GM23338 (cell line): ENCODE data around the gene CELF4. TPM values are rescaled to one million over a fixed set of nuclear protein-coding genes. Genes with fewer than 3 reads are reported as not detected.

ENCODE experiments used
- ATAC-seq: fragments of 200-7000 bp; cut with Tn5 transposase; 3 replicates; pipeline ENCODE4 v1.9.1; 2020
- DNase-seq: peaks from one replicate; pipeline ENCODE4 v3.0.0-alpha.2; 2015; ENCODE audit warnings: low spot score
- H2AFZ ChIP-seq: fragments of 200-600 bp; sonication (generic); 2 replicates; pipeline ENCODE4 v1.8.0; 2016; ENCODE audit warnings: antibody characterized with exemption, mild to moderate bottlenecking, moderate library complexity
- H3F3A ChIP-seq: fragments of 200-600 bp; sonication (generic); replicated peaks from 2 replicates; pipeline ENCODE4 v1.8.0; 2017; ENCODE audit warnings: antibody characterized with exemption, mixed run types, low read depth
- H3K27ac ChIP-seq: fragments of 200-600 bp; sonication (generic); 2 replicates; pipeline ENCODE4 v1.6.1; 2016; ENCODE audit warnings: low read depth
- H3K27me3 ChIP-seq: fragments of 200-600 bp; sonication (generic); 2 replicates; pipeline ENCODE4 v1.8.0; 2016; ENCODE audit warnings: mild to moderate bottlenecking, mixed run types, moderate library complexity; ENCODE audit not compliant: insufficient read depth
- H3K36me3 ChIP-seq: fragments of 200-600 bp; sonication (generic); 2 replicates; pipeline ENCODE4 v1.8.0; 2016; ENCODE audit warnings: mild to moderate bottlenecking; ENCODE audit not compliant: insufficient read depth
- H3K4me1 ChIP-seq: fragments of 200-600 bp; sonication (generic); 2 replicates; pipeline ENCODE4 v1.8.0; 2016; ENCODE audit warnings: mild to moderate bottlenecking, moderate library complexity; ENCODE audit not compliant: insufficient read depth
- H3K4me2 ChIP-seq: fragments of 200-600 bp; sonication (generic); 2 replicates; pipeline ENCODE4 v1.7.1; 2017; ENCODE audit warnings: mixed run types
- H3K4me3 ChIP-seq: fragments of 200-600 bp; sonication (generic); 2 replicates; pipeline ENCODE4 v1.6.1; 2016; ENCODE audit warnings: mixed run types
- H3K79me2 ChIP-seq: fragments of 200-600 bp; sonication (generic); replicated peaks from 2 replicates; pipeline ENCODE4 v1.8.0; 2017; ENCODE audit warnings: mild to moderate bottlenecking; ENCODE audit not compliant: insufficient read depth
- H3K9me2 ChIP-seq: fragments of 200-600 bp; sonication (generic); 2 replicates; pipeline ENCODE4 v1.8.0; 2017; ENCODE audit not compliant: insufficient read depth
- H4K20me1 ChIP-seq: fragments of 200-600 bp; sonication (generic); replicated peaks from 2 replicates; pipeline ENCODE4 v1.8.0; 2017; ENCODE audit warnings: mild to moderate bottlenecking; ENCODE audit not compliant: insufficient read depth
- H3K27ac Mint-ChIP-seq: 2 replicates; pipeline ENCODE4 v1.8.0; 2020; ENCODE audit warnings: inconsistent platforms, mild to moderate bottlenecking, moderate library complexity, mixed read lengths
- H3K27me3 Mint-ChIP-seq: 3 replicates; pipeline ENCODE4 v1.8.0; 2022; ENCODE audit warnings: low read depth, mild to moderate bottlenecking, moderate library complexity, mixed read lengths, inconsistent platforms; ENCODE audit not compliant: insufficient read depth, poor library complexity
- H3K36me3 Mint-ChIP-seq: 3 replicates; pipeline ENCODE4 v1.8.0; 2021; ENCODE audit warnings: low read depth, mild to moderate bottlenecking, inconsistent platforms, moderate library complexity, mixed read lengths
- H3K4me1 Mint-ChIP-seq: 3 replicates; pipeline ENCODE4 v1.8.0; 2020; ENCODE audit warnings: mild to moderate bottlenecking, inconsistent platforms, mixed read lengths
- H3K4me3 Mint-ChIP-seq: 3 replicates; pipeline ENCODE4 v1.8.0; 2021; ENCODE audit warnings: moderate library complexity, mild to moderate bottlenecking, inconsistent platforms, mixed read lengths
- H3K9me3 Mint-ChIP-seq: 3 replicates; pipeline ENCODE4 v1.8.0; 2020; ENCODE audit warnings: moderate library complexity, mild to moderate bottlenecking, inconsistent platforms, mixed read lengths
- CREB1 ChIP-seq: fragments of 250-450 bp; sonication (Bioruptor Pico); IDR thresholded peaks from 2 replicates; pipeline ENCODE4 v1.5.0; 2020; ENCODE audit warnings: low read depth, mild to moderate bottlenecking, moderate library complexity
- EZH2 ChIP-seq: fragments of 200-600 bp; sonication (generic); IDR thresholded peaks from one replicate; pipeline ENCODE4 v1.8.0; 2017; ENCODE audit warnings: antibody characterized with exemption, mild to moderate bottlenecking, low read depth; ENCODE audit not compliant: unreplicated experiment
- EZH2phosphoT487 ChIP-seq: fragments of 200-600 bp; sonication (generic); IDR thresholded peaks from one replicate; pipeline ENCODE4 v1.8.1; 2018; ENCODE audit warnings: antibody characterized with exemption; ENCODE audit not compliant: unreplicated experiment
- NANOG ChIP-seq: IDR thresholded peaks from 2 replicates; pipeline ENCODE4 v1.6.1; 2016; ENCODE audit warnings: antibody characterized with exemption, borderline replicate concordance
- POLR2AphosphoS5 ChIP-seq: IDR thresholded peaks from 2 replicates; pipeline ENCODE4 v1.6.1; 2016; ENCODE audit warnings: antibody characterized with exemption, low read depth
- polyA plus RNA-seq: library from polyadenylated mRNA; unstranded; fragments of >200 nt; fragmentation: Nextera tagmentation; extraction: Ambion mirVana; gene quantifications from 2 replicates; pipeline ENCODE4 v1.2.1, GENCODE V29; 2016
- total RNA-seq: library from RNA; depleted of rRNA; stranded (reverse); fragments of >200 nt; shearing (Covaris generic); gene quantifications from 2 replicates; pipeline ENCODE4 v1.2.3, GENCODE V29; 2014
- TF ChIP-seq, protein P1 (sequence below): fragments of 250-450 bp; sonication (Bioruptor Pico); IDR thresholded peaks from 2 replicates; pipeline ENCODE4 v1.5.0; 2020; ENCODE audit warnings: mild to moderate bottlenecking, moderate library complexity
- TF ChIP-seq, protein P2 (sequence below), 2 experiments: fragments of 200-600 bp in 1 of 2; sonication (generic) in 1 of 2; conservative IDR thresholded peaks; 2 replicates each; pipeline versions ENCODE4 v1.5.1 to v1.6.1; 2016 to 2017; ENCODE audit warnings: antibody characterized with exemption in 2 of 2, low read depth in 2 of 2, mild to moderate bottlenecking in 2 of 2, moderate library complexity in 1 of 2
- TF ChIP-seq, protein P3 (sequence below): IDR thresholded peaks from 2 replicates; pipeline ENCODE4 v1.6.1; 2016; ENCODE audit warnings: antibody characterized with exemption

The CELF4 gene
- total and polyA plus RNA-seq, 2 experiments from 2014 or later: 2.6 to 6.7 TPM

DNA sequence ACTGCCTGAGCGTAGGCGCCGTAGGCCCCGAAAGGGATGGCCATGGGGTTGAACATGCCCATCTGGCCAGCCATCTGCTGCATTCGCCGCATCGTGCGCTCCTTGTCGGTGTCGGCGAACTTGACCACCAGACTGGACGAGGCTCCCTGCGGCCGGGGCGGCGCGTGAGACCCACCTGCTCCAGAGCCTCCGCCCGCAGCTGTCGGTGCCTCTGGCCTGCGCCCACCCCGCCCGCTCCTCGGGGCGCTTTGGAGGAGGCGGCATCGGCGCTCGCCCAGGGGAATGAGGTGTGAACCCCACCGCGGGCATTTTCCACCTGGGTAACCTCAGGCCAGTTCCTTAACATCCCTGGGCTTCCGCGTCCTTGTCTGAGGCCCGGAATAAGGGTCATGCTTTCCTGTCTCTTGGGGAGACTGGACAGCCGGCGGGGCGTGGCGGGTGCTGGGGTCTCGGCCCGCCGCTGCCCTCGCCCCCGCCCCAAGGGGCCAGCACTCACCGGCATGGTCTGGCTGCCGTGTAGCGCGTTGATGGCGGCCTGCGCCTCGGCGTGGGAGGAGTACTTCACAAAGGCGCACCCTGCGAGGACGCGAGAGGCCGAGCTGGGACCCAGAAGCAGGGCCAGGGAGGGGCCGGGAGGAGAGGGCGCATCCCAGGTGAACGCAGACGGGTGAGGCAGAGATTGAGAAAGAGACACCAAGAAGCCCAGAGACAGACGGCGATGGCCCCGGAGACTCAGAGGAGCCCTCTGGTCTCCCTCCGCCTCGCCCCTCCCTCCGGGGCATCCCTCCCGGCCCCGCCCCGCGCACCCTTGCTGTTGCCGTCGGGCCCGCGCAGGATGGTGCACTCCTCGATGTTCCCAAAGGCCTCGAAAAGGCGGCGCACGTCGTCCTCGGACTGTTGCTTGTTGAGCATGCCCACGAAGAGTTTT, 291.0 kb downstream of the CELF4 start:
- Histone ChIP-seq H2AFZ (no peak overlapping the region), H3K4me1 (no peaks in the 10 kb centered on the region), H3K4me2 (no peak overlapping the region), H3K36me3 (no peaks in the 10 kb centered on the region), H3K9me2 (no peaks in the 10 kb centered on the region), H3F3A (no peaks in the 10 kb centered on the region), H3K79me2 (no peaks in the 10 kb centered on the region), H3K27me3 (no peaks in the 10 kb centered on the region), H3K27ac (no peak overlapping the region), H4K20me1 (peaks cover 7% of the 10 kb centered on the region), H3K4me3 (0 out of 2 replicates have a peak overlapping the region, but pooled peaks have one; percentile 26)
- Mint-ChIP-seq H3K4me1 (peaks cover 15% of the 10 kb centered on the region), H3K9me3 (no peaks in the 10 kb centered on the region; the same call in 2 of the 3 replicates), H3K27me3 (peaks cover 23% of the 10 kb centered on the region), H3K36me3 (no peaks in the 10 kb centered on the region), H3K27ac (no peak overlapping the region), H3K4me3 (no peak overlapping the region)
- DNase-seq (no peak), ATAC-seq (peak; percentile 34)
- TF ChIP-seq, protein P1, sequence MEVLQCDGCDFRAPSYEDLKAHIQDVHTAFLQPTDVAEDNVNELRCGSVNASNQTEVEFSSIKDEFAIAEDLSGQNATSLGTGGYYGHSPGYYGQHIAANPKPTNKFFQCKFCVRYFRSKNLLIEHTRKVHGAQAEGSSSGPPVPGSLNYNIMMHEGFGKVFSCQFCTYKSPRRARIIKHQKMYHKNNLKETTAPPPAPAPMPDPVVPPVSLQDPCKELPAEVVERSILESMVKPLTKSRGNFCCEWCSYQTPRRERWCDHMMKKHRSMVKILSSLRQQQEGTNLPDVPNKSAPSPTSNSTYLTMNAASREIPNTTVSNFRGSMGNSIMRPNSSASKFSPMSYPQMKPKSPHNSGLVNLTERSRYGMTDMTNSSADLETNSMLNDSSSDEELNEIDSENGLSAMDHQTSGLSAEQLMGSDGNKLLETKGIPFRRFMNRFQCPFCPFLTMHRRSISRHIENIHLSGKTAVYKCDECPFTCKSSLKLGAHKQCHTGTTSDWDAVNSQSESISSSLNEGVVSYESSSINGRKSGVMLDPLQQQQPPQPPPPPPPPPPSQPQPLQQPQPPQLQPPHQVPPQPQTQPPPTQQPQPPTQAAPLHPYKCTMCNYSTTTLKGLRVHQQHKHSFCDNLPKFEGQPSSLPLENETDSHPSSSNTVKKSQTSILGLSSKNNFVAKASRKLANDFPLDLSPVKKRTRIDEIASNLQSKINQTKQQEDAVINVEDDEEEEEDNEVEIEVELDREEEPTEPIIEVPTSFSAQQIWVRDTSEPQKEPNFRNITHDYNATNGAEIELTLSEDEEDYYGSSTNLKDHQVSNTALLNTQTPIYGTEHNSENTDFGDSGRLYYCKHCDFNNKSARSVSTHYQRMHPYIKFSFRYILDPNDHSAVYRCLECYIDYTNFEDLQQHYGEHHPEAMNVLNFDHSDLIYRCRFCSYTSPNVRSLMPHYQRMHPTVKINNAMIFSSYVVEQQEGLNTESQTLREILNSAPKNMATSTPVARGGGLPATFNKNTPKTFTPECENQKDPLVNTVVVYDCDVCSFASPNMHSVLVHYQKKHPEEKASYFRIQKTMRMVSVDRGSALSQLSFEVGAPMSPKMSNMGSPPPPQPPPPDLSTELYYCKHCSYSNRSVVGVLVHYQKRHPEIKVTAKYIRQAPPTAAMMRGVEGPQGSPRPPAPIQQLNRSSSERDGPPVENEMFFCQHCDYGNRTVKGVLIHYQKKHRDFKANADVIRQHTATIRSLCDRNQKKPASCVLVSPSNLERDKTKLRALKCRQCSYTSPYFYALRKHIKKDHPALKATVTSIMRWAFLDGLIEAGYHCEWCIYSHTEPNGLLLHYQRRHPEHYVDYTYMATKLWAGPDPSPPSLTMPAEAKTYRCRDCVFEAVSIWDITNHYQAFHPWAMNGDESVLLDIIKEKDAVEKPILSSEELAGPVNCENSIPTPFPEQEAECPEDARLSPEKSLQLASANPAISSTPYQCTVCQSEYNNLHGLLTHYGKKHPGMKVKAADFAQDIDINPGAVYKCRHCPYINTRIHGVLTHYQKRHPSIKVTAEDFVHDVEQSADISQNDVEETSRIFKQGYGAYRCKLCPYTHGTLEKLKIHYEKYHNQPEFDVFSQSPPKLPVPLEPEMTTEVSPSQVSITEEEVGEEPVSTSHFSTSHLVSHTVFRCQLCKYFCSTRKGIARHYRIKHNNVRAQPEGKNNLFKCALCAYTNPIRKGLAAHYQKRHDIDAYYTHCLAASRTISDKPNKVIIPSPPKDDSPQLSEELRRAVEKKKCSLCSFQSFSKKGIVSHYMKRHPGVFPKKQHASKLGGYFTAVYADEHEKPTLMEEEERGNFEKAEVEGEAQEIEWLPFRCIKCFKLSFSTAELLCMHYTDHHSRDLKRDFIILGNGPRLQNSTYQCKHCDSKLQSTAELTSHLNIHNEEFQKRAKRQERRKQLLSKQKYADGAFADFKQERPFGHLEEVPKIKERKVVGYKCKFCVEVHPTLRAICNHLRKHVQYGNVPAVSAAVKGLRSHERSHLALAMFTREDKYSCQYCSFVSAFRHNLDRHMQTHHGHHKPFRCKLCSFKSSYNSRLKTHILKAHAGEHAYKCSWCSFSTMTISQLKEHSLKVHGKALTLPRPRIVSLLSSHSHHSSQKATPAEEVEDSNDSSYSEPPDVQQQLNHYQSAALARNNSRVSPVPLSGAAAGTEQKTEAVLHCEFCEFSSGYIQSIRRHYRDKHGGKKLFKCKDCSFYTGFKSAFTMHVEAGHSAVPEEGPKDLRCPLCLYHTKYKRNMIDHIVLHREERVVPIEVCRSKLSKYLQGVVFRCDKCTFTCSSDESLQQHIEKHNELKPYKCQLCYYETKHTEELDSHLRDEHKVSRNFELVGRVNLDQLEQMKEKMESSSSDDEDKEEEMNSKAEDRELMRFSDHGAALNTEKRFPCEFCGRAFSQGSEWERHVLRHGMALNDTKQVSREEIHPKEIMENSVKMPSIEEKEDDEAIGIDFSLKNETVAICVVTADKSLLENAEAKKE: no peak
- no peak for TF ChIP-seq EZH2
- TF ChIP-seq, protein P2, sequence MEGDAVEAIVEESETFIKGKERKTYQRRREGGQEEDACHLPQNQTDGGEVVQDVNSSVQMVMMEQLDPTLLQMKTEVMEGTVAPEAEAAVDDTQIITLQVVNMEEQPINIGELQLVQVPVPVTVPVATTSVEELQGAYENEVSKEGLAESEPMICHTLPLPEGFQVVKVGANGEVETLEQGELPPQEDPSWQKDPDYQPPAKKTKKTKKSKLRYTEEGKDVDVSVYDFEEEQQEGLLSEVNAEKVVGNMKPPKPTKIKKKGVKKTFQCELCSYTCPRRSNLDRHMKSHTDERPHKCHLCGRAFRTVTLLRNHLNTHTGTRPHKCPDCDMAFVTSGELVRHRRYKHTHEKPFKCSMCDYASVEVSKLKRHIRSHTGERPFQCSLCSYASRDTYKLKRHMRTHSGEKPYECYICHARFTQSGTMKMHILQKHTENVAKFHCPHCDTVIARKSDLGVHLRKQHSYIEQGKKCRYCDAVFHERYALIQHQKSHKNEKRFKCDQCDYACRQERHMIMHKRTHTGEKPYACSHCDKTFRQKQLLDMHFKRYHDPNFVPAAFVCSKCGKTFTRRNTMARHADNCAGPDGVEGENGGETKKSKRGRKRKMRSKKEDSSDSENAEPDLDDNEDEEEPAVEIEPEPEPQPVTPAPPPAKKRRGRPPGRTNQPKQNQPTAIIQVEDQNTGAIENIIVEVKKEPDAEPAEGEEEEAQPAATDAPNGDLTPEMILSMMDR (conservative IDR thresholded peaks at IDR 0.05; ENCODE audit: low read depth in 2 of 2): no peak
- TF ChIP-seq NANOG: no peak
- no peak for TF ChIP-seq POLR2AphosphoS5
- no peak for TF ChIP-seq CREB1 (CRISPR knock-in tag)
- no peak for TF ChIP-seq EZH2phosphoT487
- TF ChIP-seq, protein P3, sequence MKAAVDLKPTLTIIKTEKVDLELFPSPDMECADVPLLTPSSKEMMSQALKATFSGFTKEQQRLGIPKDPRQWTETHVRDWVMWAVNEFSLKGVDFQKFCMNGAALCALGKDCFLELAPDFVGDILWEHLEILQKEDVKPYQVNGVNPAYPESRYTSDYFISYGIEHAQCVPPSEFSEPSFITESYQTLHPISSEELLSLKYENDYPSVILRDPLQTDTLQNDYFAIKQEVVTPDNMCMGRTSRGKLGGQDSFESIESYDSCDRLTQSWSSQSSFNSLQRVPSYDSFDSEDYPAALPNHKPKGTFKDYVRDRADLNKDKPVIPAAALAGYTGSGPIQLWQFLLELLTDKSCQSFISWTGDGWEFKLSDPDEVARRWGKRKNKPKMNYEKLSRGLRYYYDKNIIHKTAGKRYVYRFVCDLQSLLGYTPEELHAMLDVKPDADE: no peak
